GM21381 (cell line): ENCODE results near the gene PMEPA1.

Source experiments
- ATAC-seq: cut with Tn5 transposase; IDR thresholded peaks from one replicate; pipeline ENCODE4 v1.9.1; 2021; ENCODE audit warnings: mild to moderate bottlenecking, moderate library complexity; ENCODE audit not compliant: unreplicated experiment

PMEPA1 gene

DNA sequence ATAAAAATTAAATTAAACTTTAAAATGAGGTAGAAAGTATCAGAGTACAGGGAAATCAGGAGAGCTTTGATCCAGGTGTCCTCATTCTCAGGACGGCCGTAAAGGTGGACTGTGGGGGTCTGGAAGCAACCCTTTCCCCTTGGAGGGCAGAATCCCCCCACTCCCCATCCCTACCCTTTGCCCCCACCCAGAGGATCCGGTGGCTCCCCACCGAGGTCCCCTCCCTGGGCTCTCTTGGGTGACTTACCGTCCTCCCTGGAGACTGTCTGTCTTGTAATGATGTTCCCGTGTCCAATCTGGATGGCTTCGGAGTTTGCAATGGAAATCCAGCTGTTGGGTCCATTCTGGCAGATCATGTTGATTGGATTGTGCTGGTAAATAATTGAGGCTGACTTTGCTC lies 96.9 kb downstream of the PMEPA1 start:
- no peak for ATAC-seq

DNA sequence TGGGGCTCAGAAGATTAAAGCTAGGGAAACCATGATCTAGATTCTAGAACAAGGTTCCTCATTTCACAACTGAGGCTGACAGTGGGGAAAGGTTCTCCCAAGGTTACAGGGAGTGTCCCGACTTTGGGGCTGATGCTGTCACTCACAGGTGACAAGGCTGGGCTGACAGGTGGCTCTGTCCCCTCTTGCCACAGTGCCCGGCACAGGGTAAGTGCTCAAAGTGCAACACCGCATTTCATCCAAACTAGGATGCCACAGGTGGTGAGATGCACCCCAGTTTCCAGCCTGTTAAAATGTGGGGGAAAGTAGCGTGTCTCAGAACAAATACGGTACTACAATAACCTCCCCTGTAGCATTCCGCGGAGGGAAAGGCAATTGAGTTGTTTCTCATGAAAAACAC lies 97.4 kb downstream of the PMEPA1 start:
- no peak for ATAC-seq

DNA sequence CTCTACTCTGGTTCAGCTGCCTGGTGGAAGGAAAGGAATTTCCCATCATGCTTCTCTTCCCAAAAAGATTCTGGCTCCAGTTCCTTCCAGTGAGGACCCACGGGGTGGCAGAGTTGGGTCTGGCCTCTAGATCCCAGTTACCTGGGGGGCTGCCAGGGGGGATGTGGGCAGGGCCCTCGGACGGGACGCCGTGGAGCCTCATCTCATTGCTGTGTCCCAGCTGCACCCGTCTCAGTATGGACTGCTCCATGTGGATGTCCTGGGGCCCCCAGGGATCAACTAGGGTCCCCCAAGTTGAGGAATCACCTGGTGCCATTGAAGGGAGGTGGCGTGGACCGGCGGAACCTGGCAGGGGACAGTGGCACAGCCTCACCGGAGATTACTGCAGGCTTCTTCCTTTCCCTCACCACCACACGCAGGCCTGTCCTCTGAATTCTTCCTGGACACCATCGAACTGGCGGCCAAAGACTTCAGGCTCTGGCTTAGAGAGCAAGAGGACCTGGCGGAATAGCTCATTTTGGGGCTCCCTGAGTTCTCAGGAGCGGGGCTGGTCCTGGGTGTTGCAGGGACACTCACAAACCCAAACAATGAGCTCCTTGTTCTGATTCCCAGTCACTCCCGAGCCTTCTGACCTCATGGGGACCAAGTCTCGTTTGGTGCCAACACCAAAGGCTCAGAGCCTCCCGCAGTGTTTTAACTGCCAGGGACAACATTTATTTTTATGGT lies 98.1 kb downstream of the PMEPA1 start:
- ATAC-seq: no peak

DNA sequence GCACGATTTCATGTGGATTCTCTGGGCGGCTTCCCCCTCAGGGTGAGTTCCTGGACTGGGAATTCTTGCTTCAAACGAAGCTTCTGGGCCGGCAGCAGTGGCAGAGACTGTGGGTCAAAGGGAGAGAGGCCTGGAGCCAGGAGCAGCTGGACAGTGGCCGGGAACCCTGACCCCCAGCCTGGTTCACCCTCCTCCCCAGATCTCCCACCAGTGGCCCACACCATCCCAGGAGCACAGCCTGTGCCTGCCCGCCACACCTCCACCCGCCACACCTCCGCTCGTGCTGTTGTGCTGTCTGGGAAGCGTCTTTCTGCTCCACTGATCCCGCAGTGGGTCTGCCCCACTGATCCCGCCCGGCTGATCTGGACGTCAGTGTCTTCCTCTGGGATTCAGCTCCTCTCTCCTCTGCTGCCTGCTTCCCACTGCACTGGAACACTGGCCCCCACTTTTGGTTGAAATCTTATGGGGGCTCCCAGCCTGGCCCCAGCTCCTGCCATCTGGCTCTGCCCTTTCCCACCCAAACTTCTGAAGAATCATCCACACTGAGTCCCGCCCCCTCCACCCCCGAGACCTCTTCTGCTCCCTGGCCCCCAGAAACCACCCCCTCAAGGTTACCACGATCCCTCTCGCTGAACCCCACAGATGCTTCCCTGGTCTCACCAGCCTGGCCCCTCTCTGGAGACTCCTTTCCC lies 99.4 kb downstream of the PMEPA1 start:
- no peak for ATAC-seq

DNA sequence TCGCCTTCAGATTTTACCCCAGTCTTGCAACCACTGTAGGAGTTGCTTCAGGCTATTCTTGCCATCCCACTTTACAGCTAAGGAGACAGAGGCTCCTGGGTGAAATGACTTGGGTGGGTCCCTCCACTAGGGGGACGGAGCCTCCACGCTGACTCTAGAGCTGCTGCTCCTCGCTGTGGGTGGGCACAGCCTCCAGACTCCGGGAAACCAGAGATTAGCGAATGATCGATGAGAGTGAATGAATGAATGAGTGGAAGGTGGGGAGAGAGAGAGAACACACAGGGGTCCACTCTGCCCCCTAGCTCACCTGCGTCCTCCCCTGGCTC lies 100.0 kb downstream of the PMEPA1 start:
- no peak for ATAC-seq

DNA sequence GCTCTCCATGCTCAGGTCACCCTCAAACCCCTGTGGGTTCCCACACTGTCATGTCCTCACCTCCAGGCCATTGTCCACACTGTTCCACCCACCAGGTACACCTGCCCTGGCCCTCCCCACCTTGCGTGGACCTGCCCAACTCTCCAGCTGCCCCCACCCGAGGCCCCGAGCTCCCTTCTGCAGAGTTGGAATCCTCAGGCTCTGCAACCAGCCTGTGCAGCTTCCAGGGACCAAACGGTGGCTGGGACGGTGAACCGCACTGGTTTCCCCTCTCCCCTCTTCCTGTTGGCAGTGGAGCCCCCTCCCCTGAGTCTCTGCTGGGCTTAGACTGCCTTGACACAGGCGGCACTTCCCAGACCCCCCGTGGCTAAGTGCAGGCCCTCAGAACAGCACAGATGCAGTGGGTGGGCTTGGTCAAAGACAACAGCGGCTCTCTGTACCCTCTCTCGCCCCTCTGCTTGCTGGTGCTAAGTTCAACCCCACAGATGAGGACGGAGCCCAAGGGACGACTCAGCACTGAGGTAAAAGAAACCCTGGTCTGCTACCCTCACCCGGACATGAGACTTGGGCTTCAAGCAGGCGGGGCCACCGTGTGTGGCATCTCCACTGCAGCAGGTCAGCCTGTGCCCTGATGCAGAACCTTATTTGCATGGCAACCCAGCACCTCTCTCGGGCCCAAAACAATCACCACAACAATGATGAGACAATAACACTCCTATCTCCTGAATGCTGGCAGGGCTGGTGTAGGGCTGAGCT lies 100.6 kb downstream of the PMEPA1 start:
- no peak for ATAC-seq

DNA sequence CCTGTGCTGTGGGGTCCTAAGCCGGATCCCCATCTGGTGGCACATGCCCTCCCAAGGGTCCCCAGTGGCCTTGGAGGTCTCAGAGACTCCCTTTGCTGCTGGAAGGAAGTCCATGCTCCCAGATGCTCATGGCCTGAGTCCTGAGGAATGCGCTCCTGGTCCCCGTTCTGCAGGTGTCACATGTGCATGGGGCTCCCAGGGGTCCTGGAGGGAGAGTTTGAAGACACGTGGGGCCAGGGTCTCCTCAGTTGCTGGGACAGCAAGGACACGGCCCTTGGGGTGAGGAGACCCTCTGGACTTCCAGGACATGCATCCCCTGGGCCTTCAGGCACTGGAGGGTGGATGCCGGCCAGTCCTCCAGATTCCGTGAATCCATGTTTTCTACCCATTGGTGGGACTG lies 101.3 kb downstream of the PMEPA1 start:
- no peak for ATAC-seq

DNA sequence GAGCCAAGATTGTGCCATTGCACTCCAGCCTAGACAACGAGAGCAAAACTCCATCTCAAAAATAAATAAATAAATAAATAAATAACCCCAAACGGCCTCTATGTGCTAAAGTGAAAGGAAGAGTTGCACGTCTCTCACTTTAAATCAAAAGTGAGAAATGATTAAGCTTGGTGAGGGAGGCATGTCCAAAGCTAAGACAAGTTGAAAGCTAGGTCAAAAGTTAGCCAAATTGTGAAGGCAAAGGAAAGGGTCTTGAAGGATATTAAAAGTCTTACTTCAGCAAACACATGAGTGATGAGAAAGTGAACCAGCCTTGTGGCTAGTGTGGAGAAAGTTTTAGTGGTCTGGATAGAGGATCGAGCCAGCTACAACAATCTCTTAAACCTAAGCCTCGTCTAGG lies 103.9 kb downstream of the PMEPA1 start:
- no peak for ATAC-seq

DNA sequence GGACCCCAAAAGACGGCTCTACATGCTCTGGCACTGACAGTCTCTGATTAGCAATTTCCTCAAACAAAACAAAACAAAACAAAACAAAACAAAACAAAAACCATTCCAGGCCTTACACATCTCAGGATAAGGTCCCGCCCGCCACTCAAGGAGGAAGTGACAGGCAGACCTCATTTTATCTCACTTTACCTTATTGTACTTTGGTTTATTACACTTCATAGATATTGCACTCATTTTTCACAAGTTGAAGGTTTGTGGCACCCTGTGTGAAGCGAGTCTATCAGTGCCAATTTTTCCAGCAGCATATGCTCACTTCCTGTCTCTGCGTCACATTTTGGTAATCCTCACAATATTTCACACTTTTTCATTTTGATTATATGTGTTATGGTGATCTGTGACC lies 104.8 kb downstream of the PMEPA1 start:
- no peak for ATAC-seq

DNA sequence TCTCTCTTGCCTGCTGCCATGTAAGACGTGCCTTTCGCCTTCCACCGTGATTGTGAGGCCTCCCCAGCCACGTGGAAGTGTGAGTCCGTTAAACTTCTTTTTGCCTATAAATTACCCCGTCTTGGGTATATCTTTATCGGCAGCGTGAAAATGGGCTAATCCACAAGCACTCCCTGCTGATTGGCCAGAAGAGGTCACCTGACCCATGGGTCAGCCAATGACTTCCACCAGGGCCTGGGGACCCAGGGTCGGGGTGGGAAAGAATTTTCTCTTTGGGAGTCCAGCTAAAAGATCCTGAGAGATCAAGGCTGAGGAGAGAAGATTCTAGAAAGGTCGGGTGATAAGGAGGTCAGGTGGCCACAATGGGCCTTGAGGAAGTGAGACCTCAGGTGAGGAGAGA lies 106.7 kb downstream of the PMEPA1 start:
- ATAC-seq: no peak

DNA sequence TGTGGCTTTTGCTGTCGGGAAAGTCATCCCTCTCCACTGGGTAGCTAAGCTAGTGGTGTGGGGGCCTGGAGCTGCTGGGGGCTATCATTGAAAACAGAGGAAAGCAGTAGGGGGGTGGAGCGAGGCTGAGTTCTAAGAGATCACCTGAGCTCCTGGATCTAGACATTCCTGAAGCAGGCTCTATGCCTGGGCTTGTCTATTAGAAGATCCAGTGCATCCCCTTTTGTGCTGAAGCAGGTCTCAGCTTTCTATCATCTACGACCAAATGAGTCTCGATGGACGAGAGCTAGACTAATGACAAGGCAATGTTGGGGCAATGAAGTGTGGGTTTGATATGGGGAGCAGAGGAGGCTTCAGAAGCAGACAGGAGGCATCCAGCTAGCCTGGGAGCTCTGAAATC lies 108.1 kb downstream of the PMEPA1 start:
- ATAC-seq: no peak

DNA sequence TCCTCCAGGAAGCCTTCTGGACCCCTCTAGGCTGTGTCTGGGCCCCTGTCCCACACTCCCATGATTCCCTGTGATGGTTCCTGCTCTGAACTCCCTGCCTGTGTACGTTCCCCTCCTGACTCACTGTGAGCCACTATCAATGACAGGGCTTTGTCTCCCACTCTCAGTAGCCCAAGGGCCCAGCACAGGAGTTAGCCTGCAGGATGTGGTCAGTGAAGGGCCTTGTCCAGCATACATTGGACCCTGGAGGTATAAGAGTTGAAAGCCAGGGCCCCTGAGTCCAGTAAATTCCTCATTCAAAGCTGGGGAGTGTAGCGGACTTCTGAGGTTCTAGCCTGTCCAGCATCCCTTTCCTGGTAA lies 108.6 kb downstream of the PMEPA1 start:
- ATAC-seq: no peak

DNA sequence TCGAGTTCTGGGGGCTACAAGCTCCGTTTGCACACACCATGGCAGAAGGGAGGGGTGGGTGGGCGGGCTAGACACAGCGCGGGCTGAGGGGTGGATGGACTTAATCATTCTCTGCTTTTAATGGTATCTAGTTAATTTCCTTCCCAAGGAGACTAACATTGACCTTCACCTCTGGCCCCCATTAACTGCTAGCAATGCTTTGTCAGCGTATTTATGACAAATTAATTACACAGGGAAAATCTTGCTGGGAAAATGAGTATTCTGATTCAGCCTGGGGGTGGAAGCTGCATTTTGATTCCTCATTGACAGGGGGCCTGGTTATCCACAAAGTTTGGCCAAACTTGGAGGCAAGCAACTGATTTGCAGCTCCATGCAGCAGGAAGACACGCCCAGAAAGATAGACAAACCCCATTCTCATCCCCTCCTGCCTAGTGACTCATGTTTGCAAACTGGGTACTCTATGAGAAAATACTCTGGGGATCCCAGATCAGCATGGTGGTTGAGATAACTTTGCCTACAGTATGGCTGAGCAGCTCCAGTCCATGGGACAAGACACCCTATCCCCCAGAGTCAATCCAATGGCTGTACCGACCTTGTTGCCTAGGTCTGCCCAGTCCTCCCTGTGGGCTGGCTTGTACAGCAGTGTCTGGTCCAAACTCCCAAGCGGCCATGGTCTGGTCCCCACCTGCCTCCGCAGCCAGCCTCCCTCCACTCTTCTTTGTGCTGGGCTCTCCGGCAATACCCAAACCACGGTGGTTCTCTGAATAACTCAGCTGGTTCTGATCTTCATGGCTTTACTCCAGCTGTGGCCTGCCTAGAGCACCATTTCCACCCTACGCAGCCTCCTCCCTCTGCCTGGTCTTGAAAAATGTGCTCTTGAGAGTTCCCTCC lies 109.2 kb downstream of the PMEPA1 start:
- no peak for ATAC-seq

DNA sequence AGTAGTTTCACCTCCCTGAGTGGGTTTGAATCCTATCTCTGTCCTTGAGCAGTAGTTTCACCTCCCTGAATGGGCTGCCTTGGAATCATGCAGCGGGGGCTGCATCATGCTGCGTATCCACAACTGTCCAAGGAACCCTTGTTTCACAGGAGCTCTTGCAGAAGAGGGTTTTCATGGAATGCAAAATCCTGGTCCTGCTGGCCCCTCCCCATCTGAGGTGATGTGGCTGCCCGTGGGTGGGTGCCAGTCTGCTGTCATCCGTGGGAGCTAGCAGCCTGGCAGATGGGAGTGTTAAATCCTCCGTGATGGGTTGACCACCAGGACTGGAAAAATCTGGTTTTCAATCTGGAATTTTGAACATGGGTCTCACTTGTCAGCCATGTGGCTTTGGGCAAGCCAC lies 111.3 kb downstream of the PMEPA1 start:
- no peak for ATAC-seq
